Gastrocnemius medialis (tissue), 4 donors: Measurements from ENCODE around the gene FNDC1. TPM values are rescaled to one million over a fixed set of nuclear protein-coding genes. Genes with fewer than 3 reads are reported as not detected.

Experiments
- ATAC-seq, 2 donors: fragments of 150-250 bp; one replicate each; pipeline ENCODE4 v1.9.1; 2016
- DNase-seq, 2 donors: peaks; one replicate each; pipeline ENCODE4 v3.0.0-alpha.2; 2019
- H3K27ac ChIP-seq, 4 donors: fragments of 200-600 bp; sonication (generic); 1 replicate in 1 of 4; 2 replicates in 3 of 4; pipeline ENCODE4 v1.5.1; 2016 to 2018; ENCODE audit warnings: mild to moderate bottlenecking in 2 of 4, moderate library complexity in 1 of 4
- H3K27me3 ChIP-seq, 3 donors: fragments of 200-600 bp; sonication (generic) in 2 of 3; 1 replicate in 1 of 3; 2 replicates in 2 of 3; pipeline versions ENCODE4 v1.5.1 to v1.6.0; 2016 to 2019; ENCODE audit warnings: mild to moderate bottlenecking in 1 of 3, moderate library complexity in 1 of 3
- H3K36me3 ChIP-seq, 2 donors: fragments of 200-600 bp; sonication (generic) in 1 of 2; one replicate each; pipeline ENCODE4 v1.5.1; 2017 to 2018
- H3K4me1 ChIP-seq, 2 donors: fragments of 200-600 bp; sonication (generic) in 1 of 2; one replicate each; pipeline ENCODE4 v1.5.1; 2016 to 2017; ENCODE audit warnings: mild to moderate bottlenecking in 2 of 2
- H3K4me3 ChIP-seq, 4 donors: fragments of 200-600 bp; sonication (generic) in 3 of 4; 1 replicate in 1 of 4; 2 replicates in 3 of 4; pipeline ENCODE4 v1.5.1; 2016 to 2019; ENCODE audit warnings: mild to moderate bottlenecking in 2 of 4
- H3K9me3 ChIP-seq, 3 donors: fragments of 200-600 bp; sonication (generic) in 2 of 3; 1 replicate in 1 of 3; 2 replicates in 2 of 3; pipeline ENCODE4 v1.5.1; 2016 to 2019
- CTCF ChIP-seq, 5 experiments: fragments of 450-650 bp in 3 of 5; fragments of 200-600 bp in 2 of 5; sonication (generic) in 2 of 5; IDR thresholded peaks in 4 of 5; conservative IDR thresholded peaks in 1 of 5; 1 replicate in 4 of 5; 2 replicates in 1 of 5; pipeline ENCODE4 v1.5.1; 2016 to 2019; ENCODE audit warnings: antibody characterized with exemption in 5 of 5, mild to moderate bottlenecking in 3 of 5, moderate library complexity in 3 of 5
- POLR2A ChIP-seq, 2 donors: fragments of 450-650 bp; IDR thresholded peaks; one replicate each; pipeline ENCODE4 v1.6.1; 2017; ENCODE audit warnings: antibody characterized with exemption in 2 of 2, mild to moderate bottlenecking in 2 of 2, moderate library complexity in 2 of 2
- in situ Hi-C, 4 donors: fragments of 200-750 bp; cut with MboI; loops; one replicate each; pipeline versions ENCODE4 v1.15.0 to v1.8.0; 2017; ENCODE audit warnings: low sequenced_read_pairs in 4 of 4
- intact Hi-C: fragments of 100-400 bp; cut with DNase I; formaldehyde crosslinking; loops from one replicate; pipeline ENCODE4 v1.15.1; 2023; ENCODE audit warnings: low total_unique reads
- total RNA-seq, 4 donors: library from RNA; depleted of rRNA; stranded (reverse); fragments of >200 nt; gene quantifications; one replicate each; pipeline versions ENCODE4 v1.1.0 to v1.2.3, GENCODE V29; 2016

The FNDC1 gene
- total RNA-seq, 4 donors from 2014 or later, result 0.16 to 0.41 (median 0.31) TPM

- H3K4me1 ChIP-seq, result no peaks in the 10 kb centered on the region
- DNase-seq, result no peak
- no peaks in the 10 kb centered on the region for H3K36me3 ChIP-seq
- ATAC-seq, result no peak
- H3K27me3 ChIP-seq, result no peaks in the 10 kb centered on the region
- TF ChIP-seq CTCF (IDR thresholded peaks at IDR 0.05 in 4 of 5, conservative IDR thresholded peaks at IDR 0.05 in 1 of 5) (no peak), POLR2A (IDR thresholded peaks at IDR 0.05) (no peak)
- intact Hi-C loops, result no loop called here
- no peak overlapping the region for H3K27ac ChIP-seq
- H3K4me3 ChIP-seq, result no peak overlapping the region
- H3K9me3 ChIP-seq, result no peaks in the 10 kb centered on the region
- in situ Hi-C loops, result no loop called here
Observed at GRCh38 chr6:159262586-159262985, 93.4 kb downstream of the FNDC1 start.

GRCh38 chr6:159267165-159267564 lies 98.0 kb downstream of the FNDC1 start:
- no peaks in the 10 kb centered on the region for H3K9me3 ChIP-seq
- DNase-seq (no peak), ATAC-seq (no peak)
- intact Hi-C loops (no loop called here), in situ Hi-C loops (no loop called here)
- no peak overlapping the region for H3K4me3 ChIP-seq
- TF ChIP-seq CTCF (IDR thresholded peaks at IDR 0.05 in 4 of 5, conservative IDR thresholded peaks at IDR 0.05 in 1 of 5) (no peak), POLR2A (IDR thresholded peaks at IDR 0.05) (no peak)
- H3K36me3 ChIP-seq, result no peaks in the 10 kb centered on the region
- no peaks in the 10 kb centered on the region for H3K4me1 ChIP-seq
- no peak overlapping the region for H3K27ac ChIP-seq
- H3K27me3 ChIP-seq, result no peaks in the 10 kb centered on the region

- in situ Hi-C loops, result no loop called here
- no peak for DNase-seq
- H3K4me3 ChIP-seq, result no peak overlapping the region
- no peak for ATAC-seq
- no peaks in the 10 kb centered on the region for H3K4me1 ChIP-seq
- TF ChIP-seq POLR2A (IDR thresholded peaks at IDR 0.05), result no peak
- no peak for TF ChIP-seq CTCF (IDR thresholded peaks at IDR 0.05 in 4 of 5, conservative IDR thresholded peaks at IDR 0.05 in 1 of 5)
- no peak overlapping the region for H3K27ac ChIP-seq
- intact Hi-C loops, result no loop called here
- no peaks in the 10 kb centered on the region for H3K9me3 ChIP-seq
- no peaks in the 10 kb centered on the region for H3K36me3 ChIP-seq
- H3K27me3 ChIP-seq, result no peaks in the 10 kb centered on the region
Observed at GRCh38 chr6:159268511-159268910, 99.3 kb downstream of the FNDC1 start.

GRCh38 chr6:159271257-159271656 lies 102.1 kb downstream of the FNDC1 start:
- TF ChIP-seq CTCF (IDR thresholded peaks at IDR 0.05 in 4 of 5, conservative IDR thresholded peaks at IDR 0.05 in 1 of 5) (no peak), POLR2A (IDR thresholded peaks at IDR 0.05) (no peak)
- in situ Hi-C loops, result no loop called here
- H3K4me3 ChIP-seq, result no peak overlapping the region
- DNase-seq, result no peak
- no peaks in the 10 kb centered on the region for H3K9me3 ChIP-seq
- H3K36me3 ChIP-seq, result no peaks in the 10 kb centered on the region
- H3K27ac ChIP-seq, result no peak overlapping the region
- H3K27me3 ChIP-seq, result no peaks in the 10 kb centered on the region
- H3K4me1 ChIP-seq, result no peaks in the 10 kb centered on the region
- no peak for ATAC-seq
- intact Hi-C loops, result no loop called here

GRCh38 chr6:159278626-159279025 lies 109.4 kb downstream of the FNDC1 start:
- intact Hi-C loops (no loop called here), in situ Hi-C loops (no loop called here)
- Histone ChIP-seq H3K9me3 (no peaks in the 10 kb centered on the region), H3K27ac (no peak overlapping the region), H3K27me3 (no peaks in the 10 kb centered on the region), H3K4me3 (no peak overlapping the region), H3K36me3 (no peaks in the 10 kb centered on the region), H3K4me1 (no peaks in the 10 kb centered on the region)
- no peak for ATAC-seq
- TF ChIP-seq POLR2A (IDR thresholded peaks at IDR 0.05) (no peak), CTCF (IDR thresholded peaks at IDR 0.05 in 4 of 5, conservative IDR thresholded peaks at IDR 0.05 in 1 of 5) (no peak)
- DNase-seq, result no peak
